HepG2 (cell line): ENCODE results near the gene PKNOX2.

Experiments used
- ASH2L ChIP-seq: fragments of 300-600, 200-600 bp; sonication (generic); IDR thresholded peaks from 2 replicates; pipeline ENCODE4 v1.7.0; 2017; ENCODE audit warnings: low read depth, mild to moderate bottlenecking, moderate library complexity, mixed read lengths, low read length; ENCODE audit not compliant: insufficient read length
- CTCF ChIP-seq: sonication (generic); formaldehyde crosslinking; IDR thresholded peaks from 2 replicates; pipeline ENCODE4 v1.5.0; 2020; ENCODE audit warnings: mild to moderate bottlenecking, missing genetic modification reagents, moderate library complexity
- EP300 ChIP-seq, 3 experiments: sonication (generic) in 1 of 3; formaldehyde crosslinking in 1 of 3; IDR thresholded peaks; 2 replicates each; pipeline versions ENCODE4 v1.5.1 to v1.6.1; 2011 to 2020; ENCODE audit warnings: low read depth in 2 of 3, low read length in 2 of 3, borderline replicate concordance in 1 of 3, improper control_type of control experiment in 1 of 3, mild to moderate bottlenecking in 1 of 3, missing genetic modification reagents in 1 of 3, moderate library complexity in 1 of 3
- IRF2 ChIP-seq: IDR thresholded peaks from 2 replicates; pipeline ENCODE4 v1.6.1; 2018; ENCODE audit warnings: missing genetic modification reagents, missing compliant biosample characterization
- NFIC ChIP-seq: IDR thresholded peaks from 2 replicates; pipeline ENCODE4 v1.6.1; 2012; ENCODE audit warnings: mild to moderate bottlenecking, low read length, inconsistent platforms
- PHB2 ChIP-seq: fragments of 450-650 bp; IDR thresholded peaks from 2 replicates; pipeline ENCODE4 v1.6.1; 2018; ENCODE audit not compliant: partially characterized antibody
- POLR2AphosphoS5 ChIP-seq: IDR thresholded peaks from 2 replicates; pipeline ENCODE4 v1.6.1; 2012; ENCODE audit warnings: low read depth, low read length
- REST ChIP-seq, 2 experiments: IDR thresholded peaks; 2 replicates each; pipeline ENCODE4 v1.6.1; 2011 to 2012; ENCODE audit warnings: low read length in 2 of 2, borderline replicate concordance in 1 of 2, low read depth in 1 of 2, mild to moderate bottlenecking in 1 of 2, moderate library complexity in 1 of 2
- THAP8 ChIP-seq: sonication (generic); formaldehyde crosslinking; IDR thresholded peaks from 2 replicates; pipeline ENCODE4 v1.5.1; 2020; ENCODE audit warnings: missing genetic modification reagents, mild to moderate bottlenecking, borderline replicate concordance
- UBTF ChIP-seq: sonication (generic); formaldehyde crosslinking; IDR thresholded peaks from 2 replicates; pipeline ENCODE4 v1.4.0; 2020; ENCODE audit warnings: mild to moderate bottlenecking, missing genetic modification reagents
- ZNF121 ChIP-seq: sonication (generic); formaldehyde crosslinking; IDR thresholded peaks from 2 replicates; pipeline ENCODE4 v1.5.0; 2020; ENCODE audit warnings: mild to moderate bottlenecking, missing genetic modification reagents
- ZNF713 ChIP-seq: sonication (generic); formaldehyde crosslinking; IDR thresholded peaks from 2 replicates; pipeline ENCODE4 v1.4.0; 2020; ENCODE audit warnings: mild to moderate bottlenecking, missing genetic modification reagents
- ZNF768 ChIP-seq: sonication (generic); formaldehyde crosslinking; IDR thresholded peaks from 2 replicates; pipeline ENCODE4 v1.4.0; 2020; ENCODE audit warnings: missing genetic modification reagents

- TF ChIP-seq ZNF121 (CRISPR knock-in tag) (no peak), PHB2 (no peak), ZNF768 (no peak), NFIC (no peak), ZNF713 (no peak), IRF2 (CRISPR knock-in tag) (no peak), UBTF (CRISPR knock-in tag) (no peak), POLR2AphosphoS5 (no peak), REST (IDR thresholded peaks at IDR 0.05; ENCODE audit: borderline replicate concordance in 1 of 2, low read depth in 1 of 2, low read length in 2 of 2) (no peak), CTCF (CRISPR knock-in tag) (no peak), THAP8 (CRISPR knock-in tag) (no peak), ASH2L (no peak), EP300 (IDR thresholded peaks at IDR 0.05; ENCODE audit: low read depth in 2 of 2, low read length in 2 of 2) (no peak), EP300 (CRISPR knock-in tag; IDR thresholded peaks at IDR 0.05; ENCODE audit: borderline replicate concordance) (no peak)
Observed at GRCh38 chr11:125157118-125157733, 7.3 kb upstream of the PKNOX2 start.
